MM.1S (cell line): ENCODE data around the gene VAV3.

ENCODE experiments used
- EZH2phosphoT487 ChIP-seq: fragments of 300-600 bp; sonication (generic); IDR thresholded peaks from 2 replicates; pipeline ENCODE4 v1.6.1; 2018; ENCODE audit warnings: antibody characterized with exemption, low read length
- TF ChIP-seq, protein P1 (sequence below): fragments of 300-600 bp; sonication (generic); IDR thresholded peaks from 2 replicates; pipeline ENCODE4 v1.5.1; 2016; ENCODE audit warnings: antibody characterized with exemption, low read length, mixed read lengths

DNA sequence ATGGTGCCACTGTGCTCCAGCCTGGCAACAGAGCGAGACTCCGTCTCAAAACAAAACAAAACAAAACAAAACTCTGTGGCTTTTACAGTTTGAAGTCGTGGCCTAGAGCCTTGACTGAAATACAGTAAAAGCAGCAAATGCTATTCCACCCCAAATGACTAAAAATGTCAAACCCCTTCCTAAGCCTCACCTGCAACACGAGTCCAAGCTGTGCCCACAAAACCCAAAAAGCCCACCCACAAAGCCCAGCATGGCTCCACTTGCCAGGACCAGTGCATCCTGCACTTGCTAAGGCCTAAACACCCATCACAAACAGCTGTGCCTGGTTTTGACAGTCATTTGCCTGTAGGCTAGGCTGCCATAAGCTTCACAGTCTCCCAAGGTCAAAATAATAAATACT, 21.3 kb downstream of the VAV3 start:
- TF ChIP-seq, protein P1, sequence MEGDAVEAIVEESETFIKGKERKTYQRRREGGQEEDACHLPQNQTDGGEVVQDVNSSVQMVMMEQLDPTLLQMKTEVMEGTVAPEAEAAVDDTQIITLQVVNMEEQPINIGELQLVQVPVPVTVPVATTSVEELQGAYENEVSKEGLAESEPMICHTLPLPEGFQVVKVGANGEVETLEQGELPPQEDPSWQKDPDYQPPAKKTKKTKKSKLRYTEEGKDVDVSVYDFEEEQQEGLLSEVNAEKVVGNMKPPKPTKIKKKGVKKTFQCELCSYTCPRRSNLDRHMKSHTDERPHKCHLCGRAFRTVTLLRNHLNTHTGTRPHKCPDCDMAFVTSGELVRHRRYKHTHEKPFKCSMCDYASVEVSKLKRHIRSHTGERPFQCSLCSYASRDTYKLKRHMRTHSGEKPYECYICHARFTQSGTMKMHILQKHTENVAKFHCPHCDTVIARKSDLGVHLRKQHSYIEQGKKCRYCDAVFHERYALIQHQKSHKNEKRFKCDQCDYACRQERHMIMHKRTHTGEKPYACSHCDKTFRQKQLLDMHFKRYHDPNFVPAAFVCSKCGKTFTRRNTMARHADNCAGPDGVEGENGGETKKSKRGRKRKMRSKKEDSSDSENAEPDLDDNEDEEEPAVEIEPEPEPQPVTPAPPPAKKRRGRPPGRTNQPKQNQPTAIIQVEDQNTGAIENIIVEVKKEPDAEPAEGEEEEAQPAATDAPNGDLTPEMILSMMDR: no peak
- no peak for TF ChIP-seq EZH2phosphoT487
